Thyroid gland (tissue), 4 donors: ENCODE measurements around the gene SLC45A1. TPM values are rescaled to one million over a fixed set of nuclear protein-coding genes. Genes with fewer than 3 reads are reported as not detected.

Experiments
- DNase-seq, 2 donors: peaks; one replicate each; pipeline ENCODE4 v3.0.0-alpha.2; 2019
- H3K27ac ChIP-seq, 3 donors: fragments of 200-600 bp; sonication (generic); 1 replicate in 2 of 3; 2 replicates in 1 of 3; pipeline ENCODE4 v1.5.1; 2016 to 2019; ENCODE audit warnings: mild to moderate bottlenecking in 1 of 3, moderate library complexity in 1 of 3
- H3K27me3 ChIP-seq: fragments of 200-600 bp; sonication (generic); one replicate; pipeline ENCODE4 v1.5.1; 2019
- H3K36me3 ChIP-seq, 2 donors: fragments of 200-600 bp; sonication (generic); one replicate each; pipeline ENCODE4 v1.5.1; 2016 to 2019
- H3K4me1 ChIP-seq, 2 donors: fragments of 200-600 bp; sonication (generic); one replicate each; pipeline ENCODE4 v1.5.1; 2017 to 2019
- H3K4me3 ChIP-seq, 3 donors: fragments of 200-600 bp; sonication (generic); replicated peaks in 1 of 3; 1 replicate in 2 of 3; 2 replicates in 1 of 3; pipeline ENCODE4 v1.5.1; 2016; ENCODE audit warnings: mild to moderate bottlenecking in 1 of 3
- H3K9me3 ChIP-seq: fragments of 200-600 bp; sonication (generic); one replicate; pipeline ENCODE4 v1.5.1; 2017
- POLR2A ChIP-seq, 2 donors: fragments of 450-650 bp; IDR thresholded peaks; one replicate each; pipeline ENCODE4 v1.6.1; 2017; ENCODE audit warnings: antibody characterized with exemption in 2 of 2, mild to moderate bottlenecking in 2 of 2, moderate library complexity in 1 of 2
- WGBS, 2 donors: methylation state at CpG; one replicate each; pipeline ENCODE4 v1.1.5; 2017; 5-methylcytosine and 5-hydroxymethylcytosine counted together
- intact Hi-C: fragments of 100-400 bp; cut with DNase I; formaldehyde crosslinking; loops from one replicate; pipeline ENCODE4 v1.15.1; 2023
- total RNA-seq, 4 donors: library from RNA; depleted of rRNA; stranded (reverse); fragments of >200 nt; gene quantifications; one replicate each; pipeline ENCODE4 v1.2.3, GENCODE V29; 2016
- TF ChIP-seq, protein P1 (sequence below), 6 experiments: fragments of 200-600 bp in 3 of 6; fragments of 450-650 bp in 3 of 6; sonication (generic) in 3 of 6; IDR thresholded peaks; one replicate each; pipeline ENCODE4 v1.5.1; 2016 to 2019; ENCODE audit warnings: antibody characterized with exemption in 6 of 6, mild to moderate bottlenecking in 2 of 6, inconsistent platforms in 1 of 6, moderate library complexity in 1 of 6

SLC45A1 gene
- total RNA-seq, 4 donors from 2014 or later, result 1.6 to 4.8 (median 3.0) TPM

DNA sequence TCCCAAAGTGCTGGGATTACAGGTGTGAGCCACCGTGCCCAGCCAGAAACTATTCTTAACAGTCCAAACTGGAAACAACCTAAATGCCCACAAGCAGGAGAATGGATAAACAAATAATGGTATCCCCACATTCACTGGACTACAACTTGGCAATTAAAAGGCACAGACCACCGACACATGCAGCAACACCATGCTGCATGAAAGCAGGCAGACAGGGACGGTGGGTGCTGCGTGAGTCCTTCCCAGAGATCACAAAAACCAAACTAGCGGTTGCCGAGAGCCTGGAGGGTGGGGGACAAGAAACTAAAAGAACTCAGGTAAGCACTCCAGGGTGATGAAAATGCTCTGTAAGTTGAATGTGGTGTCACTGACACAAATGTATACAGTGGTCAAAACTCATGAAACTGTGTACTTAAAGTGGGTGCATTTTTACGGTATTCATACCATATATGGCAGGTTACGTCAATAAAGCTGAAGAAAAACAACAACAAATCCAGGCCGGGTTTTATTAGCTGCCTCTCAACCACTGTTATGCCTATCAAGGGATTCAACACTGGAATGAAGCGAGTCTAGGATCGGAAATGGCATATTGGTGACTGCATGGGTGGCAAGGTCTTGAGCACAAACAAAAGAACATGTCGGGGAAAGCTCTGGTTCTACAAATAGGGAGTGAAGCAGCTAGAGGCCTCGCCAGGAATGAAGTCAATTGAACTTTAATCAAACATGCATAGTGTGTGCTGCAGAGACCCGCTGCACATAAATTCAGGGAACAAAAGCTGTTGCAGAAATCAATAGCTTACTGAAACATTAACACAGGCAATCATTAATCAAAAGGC, 52.4 kb downstream of the SLC45A1 start:
- TF ChIP-seq POLR2A (IDR thresholded peaks at IDR 0.05), result no peak
- TF ChIP-seq, protein P1, sequence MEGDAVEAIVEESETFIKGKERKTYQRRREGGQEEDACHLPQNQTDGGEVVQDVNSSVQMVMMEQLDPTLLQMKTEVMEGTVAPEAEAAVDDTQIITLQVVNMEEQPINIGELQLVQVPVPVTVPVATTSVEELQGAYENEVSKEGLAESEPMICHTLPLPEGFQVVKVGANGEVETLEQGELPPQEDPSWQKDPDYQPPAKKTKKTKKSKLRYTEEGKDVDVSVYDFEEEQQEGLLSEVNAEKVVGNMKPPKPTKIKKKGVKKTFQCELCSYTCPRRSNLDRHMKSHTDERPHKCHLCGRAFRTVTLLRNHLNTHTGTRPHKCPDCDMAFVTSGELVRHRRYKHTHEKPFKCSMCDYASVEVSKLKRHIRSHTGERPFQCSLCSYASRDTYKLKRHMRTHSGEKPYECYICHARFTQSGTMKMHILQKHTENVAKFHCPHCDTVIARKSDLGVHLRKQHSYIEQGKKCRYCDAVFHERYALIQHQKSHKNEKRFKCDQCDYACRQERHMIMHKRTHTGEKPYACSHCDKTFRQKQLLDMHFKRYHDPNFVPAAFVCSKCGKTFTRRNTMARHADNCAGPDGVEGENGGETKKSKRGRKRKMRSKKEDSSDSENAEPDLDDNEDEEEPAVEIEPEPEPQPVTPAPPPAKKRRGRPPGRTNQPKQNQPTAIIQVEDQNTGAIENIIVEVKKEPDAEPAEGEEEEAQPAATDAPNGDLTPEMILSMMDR (IDR thresholded peaks at IDR 0.05), result no peak
- H3K27me3 ChIP-seq, result no peaks in the 10 kb centered on the region
- intact Hi-C loops, result loop anchor here (5.0 kb wide), 1 partner anchor 37 kb away; no protein-coding TSS in a partner anchor
- no peaks in the 10 kb centered on the region for H3K36me3 ChIP-seq
- DNase-seq, result peak in 1 of 2 donors; percentile 1
- WGBS, 2 donors, result 66 to 69% methylated on average over 14 of the region's 14 CpGs
- H3K27ac ChIP-seq, result peak overlapping the region; percentile 68 to 86 (median 82)
- H3K9me3 ChIP-seq, result no peaks in the 10 kb centered on the region
- peaks cover 82 to 93% of the 10 kb centered on the region in 2 donors for H3K4me1 ChIP-seq
- no peak overlapping the region for H3K4me3 ChIP-seq

DNA sequence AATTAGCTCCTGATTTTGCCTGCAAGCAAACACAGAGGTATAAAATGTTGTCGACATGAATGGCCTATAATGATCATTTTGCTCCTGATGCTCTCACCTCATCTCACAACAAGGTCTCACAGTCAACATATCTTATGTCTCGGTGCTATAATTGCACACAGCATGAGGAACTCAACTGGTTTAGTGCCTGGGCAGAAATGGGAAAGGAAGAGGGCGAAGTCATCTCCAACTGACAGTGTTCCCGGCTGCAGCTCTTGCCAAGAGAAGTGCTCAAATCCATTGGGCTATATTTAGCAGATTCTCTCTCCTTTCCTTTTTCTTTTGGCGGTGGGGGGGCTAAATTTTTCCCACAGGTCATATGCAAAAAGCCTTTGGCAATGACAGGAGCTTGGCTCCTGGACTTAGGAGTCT, 53.0 kb downstream of the SLC45A1 start:
- peak in 1 of 2 donors; percentile 28 for DNase-seq
- H3K36me3 ChIP-seq, result no peaks in the 10 kb centered on the region
- no peak overlapping the region for H3K4me3 ChIP-seq
- H3K9me3 ChIP-seq, result no peaks in the 10 kb centered on the region
- H3K4me1 ChIP-seq, result peaks cover 78 to 89% of the 10 kb centered on the region in 2 donors
- no peak for TF ChIP-seq POLR2A (IDR thresholded peaks at IDR 0.05)
- WGBS, 2 donors, result 30 to 52% methylated on average over 5 of the region's 5 CpGs
- intact Hi-C loops, result loop anchor here (5.0 kb wide), 1 partner anchor 36 kb away; no protein-coding TSS in a partner anchor
- peak overlapping the region; percentile 60 to 86 (median 85) for H3K27ac ChIP-seq
- H3K27me3 ChIP-seq, result no peaks in the 10 kb centered on the region

DNA sequence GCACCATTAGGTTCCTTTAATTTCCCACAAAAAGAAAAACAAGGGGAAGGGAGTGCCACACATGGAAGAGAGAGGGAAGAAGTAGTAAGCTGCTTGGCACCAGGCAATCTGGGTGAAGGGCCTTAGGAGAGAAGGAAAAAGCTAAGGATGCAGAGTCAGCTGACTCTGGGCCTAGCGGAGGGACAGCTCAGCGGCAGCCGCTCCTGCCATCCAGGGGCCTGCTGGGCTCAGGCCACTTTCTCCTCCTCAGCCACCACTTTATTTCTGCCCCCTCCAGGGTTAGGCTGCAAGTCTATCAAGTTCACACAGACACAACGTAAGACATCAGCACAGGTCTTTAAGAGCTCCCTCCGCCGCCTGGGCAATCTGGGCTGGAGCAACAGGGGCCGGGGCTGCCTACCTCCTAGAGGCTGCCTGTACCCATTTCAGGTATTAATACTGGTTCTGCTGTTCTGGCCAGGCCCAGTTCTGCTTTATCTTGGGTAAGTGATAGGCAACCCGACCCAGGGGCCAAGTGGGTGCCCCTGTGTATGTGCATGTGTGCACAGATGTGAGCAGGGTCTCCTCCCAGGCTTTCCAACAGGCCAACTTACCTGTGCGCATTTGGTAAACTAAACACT, 53.6 kb downstream of the SLC45A1 start:
- TF ChIP-seq, protein P1 (IDR thresholded peaks at IDR 0.05), result no peak
- TF ChIP-seq POLR2A (IDR thresholded peaks at IDR 0.05), result no peak
- WGBS, 2 donors, result 63 to 76% methylated on average over 7 to 9 of the region's 9 CpGs
- peak overlapping the region; percentile 60 to 86 (median 85) for H3K27ac ChIP-seq
- H3K4me3 ChIP-seq, result no peak overlapping the region
- peaks cover 83 to 91% of the 10 kb centered on the region in 2 donors for H3K4me1 ChIP-seq
- no peaks in the 10 kb centered on the region for H3K36me3 ChIP-seq
- intact Hi-C loops, result loop anchor here (5.0 kb wide), 1 partner anchor 36 kb away; no protein-coding TSS in a partner anchor
- H3K9me3 ChIP-seq, result no peaks in the 10 kb centered on the region
- H3K27me3 ChIP-seq, result no peaks in the 10 kb centered on the region
- DNase-seq, result peak in 1 of 2 donors; percentile 29

DNA sequence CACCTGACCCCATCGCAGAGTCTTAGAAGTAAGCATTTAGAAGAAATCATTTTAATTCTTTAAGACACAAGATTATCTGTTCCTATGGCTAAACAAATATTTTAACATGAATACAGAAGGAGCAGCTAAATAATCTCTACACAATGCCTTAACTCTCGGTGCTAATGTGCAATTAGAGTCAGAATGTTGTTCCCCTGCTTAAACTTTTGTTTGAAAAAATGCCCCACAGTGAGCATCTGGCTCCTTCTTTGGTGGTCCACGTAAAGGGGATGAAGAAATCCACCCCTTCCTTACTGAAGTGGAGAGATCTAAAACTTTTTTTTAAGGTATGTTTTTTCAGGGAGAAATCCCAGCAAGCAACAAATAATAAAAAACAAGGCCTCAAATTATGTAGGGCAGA, 55.2 kb downstream of the SLC45A1 start:
- peaks cover 74 to 87% of the 10 kb centered on the region in 2 donors for H3K4me1 ChIP-seq
- DNase-seq, result no peak
- 49 to 57% methylated on average over 3 of the region's 3 CpGs for WGBS, 2 donors
- no peak for TF ChIP-seq POLR2A (IDR thresholded peaks at IDR 0.05)
- TF ChIP-seq, protein P1 (IDR thresholded peaks at IDR 0.05), result no peak
- H3K4me3 ChIP-seq, result no peak overlapping the region
- no peaks in the 10 kb centered on the region for H3K36me3 ChIP-seq
- no peaks in the 10 kb centered on the region for H3K9me3 ChIP-seq
- peak overlapping the region; percentile 60 to 86 (median 85) for H3K27ac ChIP-seq
- H3K27me3 ChIP-seq, result no peaks in the 10 kb centered on the region
- intact Hi-C loops, result loop anchor here (5.0 kb wide), 1 partner anchor 34 kb away; no protein-coding TSS in a partner anchor

DNA sequence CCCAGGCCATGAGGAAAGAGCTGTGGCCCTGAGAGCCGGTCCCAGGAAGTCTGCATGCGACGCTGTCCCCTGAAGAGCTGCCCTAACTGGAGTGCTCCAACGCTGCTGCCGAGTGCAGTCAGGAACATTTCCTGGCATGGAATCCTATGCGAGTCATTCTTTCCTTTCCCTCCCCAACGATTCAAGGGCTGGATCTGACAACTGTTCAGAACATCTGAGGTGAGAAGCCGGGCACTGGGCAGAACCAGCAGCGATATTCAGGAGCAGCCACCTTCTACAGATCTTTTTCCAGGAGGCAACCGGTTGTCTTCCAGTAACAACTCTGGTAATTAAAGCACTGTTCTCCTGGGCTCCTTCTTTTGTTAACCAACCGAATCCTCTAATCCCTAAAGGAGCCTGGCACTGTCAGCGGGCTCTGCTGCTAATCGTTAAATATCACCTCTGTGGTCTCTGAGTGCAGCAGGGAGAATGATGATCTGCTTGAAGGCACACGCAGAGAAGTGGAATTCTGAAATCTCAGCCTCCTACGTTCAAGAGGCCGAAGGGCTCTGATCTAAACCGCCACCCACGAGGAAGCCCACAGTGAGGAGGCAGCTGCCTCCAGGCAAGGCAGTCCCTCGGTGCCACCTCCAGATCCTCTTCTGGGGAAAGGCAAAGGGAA, 55.8 kb downstream of the SLC45A1 start:
- H3K4me3 ChIP-seq, result no peak overlapping the region

More for the DNA sequence above, 55.8 kb downstream of the SLC45A1 start:
- no peaks in the 10 kb centered on the region for H3K9me3 ChIP-seq
- peak overlapping the region; percentile 60 to 86 (median 85) for H3K27ac ChIP-seq
- peaks cover 74 to 87% of the 10 kb centered on the region in 2 donors for H3K4me1 ChIP-seq
- DNase-seq, result peak; percentile 87 to 88
- TF ChIP-seq, protein P1 (IDR thresholded peaks at IDR 0.05), result no peak
- peak in 1 of 2 donors; percentile 39 for TF ChIP-seq POLR2A (IDR thresholded peaks at IDR 0.05)
- H3K27me3 ChIP-seq, result no peaks in the 10 kb centered on the region
- intact Hi-C loops, result loop anchor here (5.0 kb wide), 1 partner anchor 34 kb away; no protein-coding TSS in a partner anchor
- WGBS, 2 donors, result 8 to 16% methylated on average over 19 of the region's 19 CpGs
- no peaks in the 10 kb centered on the region for H3K36me3 ChIP-seq
